Lung (tissue), 12 donors: ENCODE results near the gene CRYBG1. TPM values are rescaled to one million over a fixed set of nuclear protein-coding genes. Genes with fewer than 3 reads are reported as not detected.

Experiments used
- ATAC-seq: fragments of 200-7000 bp; cut with Tn5 transposase; one replicate; pipeline ENCODE4 v1.9.1; 2020; ENCODE audit warnings: moderate number of reproducible peaks; ENCODE audit not compliant: insufficient read depth, low FRiP score
- DNase-seq, 3 donors: peaks; one replicate each; pipeline ENCODE4 v3.0.0-alpha.2; 2013 to 2017
- H3K27ac ChIP-seq, 2 donors: one replicate each; pipeline ENCODE4 v1.5.1; 2013; ENCODE audit warnings: mild to moderate bottlenecking in 2 of 2, moderate library complexity in 2 of 2, control low read depth in 1 of 2, inconsistent platforms in 1 of 2, low read depth in 1 of 2, low read length in 1 of 2
- H3K27me3 ChIP-seq, 3 donors: one replicate each; pipeline ENCODE4 v1.5.1; 2013; ENCODE audit warnings: low read length in 2 of 3; ENCODE audit not compliant: control insufficient read depth in 3 of 3, insufficient read depth in 3 of 3
- H3K36me3 ChIP-seq, 4 donors: one replicate each; pipeline ENCODE4 v1.5.1; 2013; ENCODE audit warnings: low read length in 4 of 4, mild to moderate bottlenecking in 1 of 4, moderate library complexity in 1 of 4; ENCODE audit not compliant: control insufficient read depth in 4 of 4, insufficient read depth in 4 of 4
- H3K4me1 ChIP-seq, 5 donors: one replicate each; pipeline ENCODE4 v1.5.1; 2013; ENCODE audit warnings: low read length in 5 of 5, mild to moderate bottlenecking in 2 of 5, moderate library complexity in 1 of 5; ENCODE audit not compliant: control insufficient read depth in 5 of 5, insufficient read depth in 5 of 5
- H3K4me3 ChIP-seq: one replicate; pipeline ENCODE4 v1.5.1; 2013; ENCODE audit warnings: mild to moderate bottlenecking, control low read depth, moderate library complexity
- H3K9ac ChIP-seq, 2 donors: one replicate each; pipeline ENCODE4 v1.5.1; 2013; ENCODE audit warnings: low read length in 2 of 2, control low read depth in 1 of 2; ENCODE audit not compliant: insufficient read depth in 1 of 2
- H3K9me3 ChIP-seq, 4 donors: one replicate each; pipeline ENCODE4 v1.5.1; 2013; ENCODE audit warnings: low read length in 3 of 4, mild to moderate bottlenecking in 1 of 4, moderate library complexity in 1 of 4; ENCODE audit not compliant: control insufficient read depth in 4 of 4, insufficient read depth in 3 of 4
- CTCF ChIP-seq: IDR thresholded peaks from 2 replicates; pipeline ENCODE4 v1.5.1; 2012; ENCODE audit warnings: mild to moderate bottlenecking; ENCODE audit errors: control extremely low read depth, extremely low read depth
- WGBS, 2 donors: extraction: QIAGEN DNeasy Blood & Tissue Kit; methylation state at CpG; one replicate each; pipeline ENCODE4 v1.1.7; 2013; 5-methylcytosine and 5-hydroxymethylcytosine counted together
- polyA plus RNA-seq, 2 donors: library from polyadenylated mRNA; stranded (reverse); fragments of 200-250 nt; gene quantifications; one replicate each; pipeline ENCODE4 v1.2.1, GENCODE V29; 2013
- total RNA-seq, 2 donors: library from RNA; depleted of rRNA in 1 of 2; stranded (reverse); fragments of >200 nt in 1 of 2; gene quantifications; one replicate each; pipeline ENCODE4 v1.2.1, GENCODE V29; 2014 to 2021
- donor health status: control.
- donor health status: control.
- donor health status: Bipolar disorder and iron deficiency.
- donor health status: healthy.
- donor health status: DM: yes; HTN: yes; CAD: no.

The CRYBG1 gene
- total and polyA plus RNA-seq, 4 donors, result 5.7 to 28.0 (median 12.6) TPM

GRCh38 chr6:106439459-106439858, 78.9 kb downstream of the CRYBG1 start:
- no peak overlapping the region for H3K27ac ChIP-seq
- no peaks in the 10 kb centered on the region for H3K4me1 ChIP-seq
- 77 to 90% methylated on average over 2 of the region's 2 CpGs for WGBS, 2 donors
- H3K4me3 ChIP-seq, result no peak overlapping the region
- H3K27me3 ChIP-seq, result peaks cover 0 to 7% (median 2%) of the 10 kb centered on the region in 3 donors
- DNase-seq, result no peak
- no peak overlapping the region for H3K9ac ChIP-seq
- H3K9me3 ChIP-seq, result no peaks in the 10 kb centered on the region
- TF ChIP-seq CTCF, result no peak
- no peaks in the 10 kb centered on the region for H3K36me3 ChIP-seq
- no peak for ATAC-seq

GRCh38 chr6:106440546-106440945, 80.0 kb downstream of the CRYBG1 start:
- WGBS, 2 donors, result 59 to 75% methylated on average over 2 of the region's 2 CpGs
- Histone ChIP-seq H3K9ac (no peak overlapping the region), H3K4me1 (no peaks in the 10 kb centered on the region), H3K4me3 (no peak overlapping the region), H3K36me3 (no peaks in the 10 kb centered on the region), H3K27ac (no peak overlapping the region), H3K9me3 (no peaks in the 10 kb centered on the region), H3K27me3 (peaks cover 0 to 7% (median 2%) of the 10 kb centered on the region in 3 donors)
- TF ChIP-seq CTCF, result no peak
- ATAC-seq (no peak), DNase-seq (no peak)

GRCh38 chr6:106442395-106442794, 81.9 kb downstream of the CRYBG1 start:
- H3K4me1 ChIP-seq, result no peaks in the 10 kb centered on the region
- 68 to 74% methylated on average over 3 of the region's 3 CpGs for WGBS, 2 donors
- no peak for TF ChIP-seq CTCF
- H3K27ac ChIP-seq, result no peak overlapping the region
- no peak overlapping the region for H3K4me3 ChIP-seq
- DNase-seq (no peak), ATAC-seq (no peak)
- H3K27me3 ChIP-seq, result peaks cover 0 to 7% (median 2%) of the 10 kb centered on the region in 3 donors
- H3K36me3 ChIP-seq, result no peaks in the 10 kb centered on the region
- no peak overlapping the region for H3K9ac ChIP-seq
- no peaks in the 10 kb centered on the region for H3K9me3 ChIP-seq
